Measurements from ENCODE around the gene THAP10. TPM values are rescaled to one million over a fixed set of nuclear protein-coding genes. Genes with fewer than 3 reads are reported as not detected.
"Not testable (repeated sequence)": the region's sequence is repeated elsewhere in the genome, so short reads cannot be mapped to it uniquely, and the experiment has no call there.

THAP10 gene
- total and polyA plus RNA-seq, 2 experiments from 2014 or later = 5.7 to 8.2 TPM

- ATAC-seq, H3K9me3 Mint-ChIP-seq: not testable (repeated sequence)
Measured at GRCh38 chr15:70858614-70859321, 33.5 kb downstream of the THAP10 start.

GRCh38 chr15:70857562-70858285, 34.5 kb downstream of the THAP10 start:
- H3K4me1 ChIP-seq (ENCODE audit: insufficient read depth) = peaks cover 2% of the 10 kb centered on the region
- H3K27ac Mint-ChIP-seq = no peak overlapping the region
- H3K27me3 Mint-ChIP-seq (ENCODE audit: insufficient read depth, low read depth, poor library complexity) = peaks cover 8% of the 10 kb centered on the region
- TF ChIP-seq REST (IDR thresholded peaks at IDR 0.05; ENCODE audit: unreplicated experiment) (no peak), EZH2phosphoT487 (IDR thresholded peaks at IDR 0.05; ENCODE audit: unreplicated experiment) (no peak), STAT1 (IDR thresholded peaks at IDR 0.05; ENCODE audit: unreplicated experiment) (no peak), EZH2 (IDR thresholded peaks at IDR 0.05; ENCODE audit: low read depth, unreplicated experiment) (no peak), CREB1 (CRISPR knock-in tag; IDR thresholded peaks at IDR 0.05; ENCODE audit: low read depth) (no peak), CTCF (conservative IDR thresholded peaks at IDR 0.05; ENCODE audit: low read depth in 2 of 2) (no peak)
- no peaks in the 10 kb centered on the region for H3K36me3 ChIP-seq (ENCODE audit: insufficient read depth)
- peaks cover 9% of the 10 kb centered on the region for H3K4me1 Mint-ChIP-seq
- H3K4me3 ChIP-seq = no peak overlapping the region
- no peaks in the 10 kb centered on the region; the same call in 2 of the 3 replicates for H3K36me3 Mint-ChIP-seq (ENCODE audit: low read depth)
- DNase-seq (ENCODE audit: low spot score) = no peak
- H2AFZ ChIP-seq = no peak overlapping the region
- H4K20me1 ChIP-seq (replicated peaks; ENCODE audit: insufficient read depth) = no peaks in the 10 kb centered on the region; the same call in 1 of the 2 replicates
- no peaks in the 10 kb centered on the region for H3K9me2 ChIP-seq (ENCODE audit: insufficient read depth)
- H3K4me3 Mint-ChIP-seq = no peak overlapping the region
- H3F3A ChIP-seq (replicated peaks; ENCODE audit: low read depth) = 0 out of 2 replicates have a peak, but pooled peaks cover 3% of the 10 kb centered on the region
- ATAC-seq = no peak
- peaks cover 10% of the 10 kb centered on the region for H3K27me3 ChIP-seq (ENCODE audit: insufficient read depth)
- H3K27ac ChIP-seq (ENCODE audit: low read depth) = no peak overlapping the region
- 0 out of 3 replicates have a peak, but pooled peaks cover 3% of the 10 kb centered on the region for H3K9me3 Mint-ChIP-seq
- no peaks in the 10 kb centered on the region for H3K79me2 ChIP-seq (replicated peaks; ENCODE audit: insufficient read depth)
- H3K4me2 ChIP-seq = no peak overlapping the region

More at GRCh38 chr15:70858614-70859321, 33.5 kb downstream of the THAP10 start:
- H3K4me1 ChIP-seq (ENCODE audit: insufficient read depth); H3K36me3 ChIP-seq (ENCODE audit: insufficient read depth); H3F3A ChIP-seq (replicated peaks; ENCODE audit: low read depth); H2AFZ ChIP-seq; H3K4me1 Mint-ChIP-seq; H3K36me3 Mint-ChIP-seq (ENCODE audit: low read depth); H3K27ac Mint-ChIP-seq; H3K4me3 Mint-ChIP-seq; H3K9me2 ChIP-seq (ENCODE audit: insufficient read depth); H3K27ac ChIP-seq (ENCODE audit: low read depth); H3K4me2 ChIP-seq; H4K20me1 ChIP-seq (replicated peaks; ENCODE audit: insufficient read depth); H3K4me3 ChIP-seq; H3K27me3 Mint-ChIP-seq (ENCODE audit: insufficient read depth, low read depth, poor library complexity); DNase-seq (ENCODE audit: low spot score); H3K79me2 ChIP-seq (replicated peaks; ENCODE audit: insufficient read depth): not testable (repeated sequence)
- H3K27me3 ChIP-seq (ENCODE audit: insufficient read depth) = peaks cover 10% of the 10 kb centered on the region

Measured in GM23338 (cell line).